Ovary (tissue), 10 donors: ENCODE measurements around the gene MAN2A1. TPM values are rescaled to one million over a fixed set of nuclear protein-coding genes. Genes with fewer than 3 reads are reported as not detected.
A peak's percentile ranks its signal among the peaks of the same experiment; 100 is the strongest.

ENCODE experiments used
- DNase-seq, 5 donors: peaks; one replicate each; pipeline ENCODE4 v3.0.0-alpha.2; 2019 to 2020
- H3K27ac ChIP-seq, 2 donors: fragments of 200-600 bp; one replicate each; pipeline versions ENCODE4 v1.5.1 to v1.8.0; 2019 to 2022
- H3K27me3 ChIP-seq: fragments of 200-600 bp; one replicate; pipeline ENCODE4 v1.8.0; 2022
- H3K36me3 ChIP-seq: fragments of 200-600 bp; sonication (generic); one replicate; pipeline ENCODE4 v1.5.1; 2019
- H3K4me1 ChIP-seq: one replicate; pipeline ENCODE4 v1.8.1; 2013; ENCODE audit warnings: mild to moderate bottlenecking, moderate library complexity; ENCODE audit not compliant: insufficient read depth
- H3K4me3 ChIP-seq: fragments of 200-600 bp; sonication (generic); one replicate; pipeline ENCODE4 v1.5.1; 2017
- H3K9me3 ChIP-seq, 2 donors: fragments of 200-600 bp in 1 of 2; sonication (generic) in 1 of 2; one replicate each; pipeline versions ENCODE4 v1.5.1 to v1.8.1; 2013 to 2019; ENCODE audit warnings: mild to moderate bottlenecking in 1 of 2, moderate library complexity in 1 of 2
- EP300 ChIP-seq: sonication (generic); formaldehyde crosslinking; IDR thresholded peaks from one replicate; pipeline ENCODE4 v1.6.1; 2017; ENCODE audit warnings: antibody characterized with exemption
- POLR2A ChIP-seq: fragments of 450-650 bp; IDR thresholded peaks from one replicate; pipeline ENCODE4 v1.6.1; 2017; ENCODE audit warnings: antibody characterized with exemption, mild to moderate bottlenecking, moderate library complexity
- WGBS, 3 donors: extraction: QIAGEN DNeasy Blood & Tissue Kit in 1 of 3; methylation state at CpG; one replicate each; pipeline versions ENCODE4 v1.1.5 to v1.1.7; 2013 to 2017; 5-methylcytosine and 5-hydroxymethylcytosine counted together
- intact Hi-C, 4 donors: fragments of 100-400 bp; cut with DNase I; formaldehyde crosslinking; loops; one replicate each; pipeline versions ENCODE4 v1.11.0 to v1.15.1; 2022 to 2023
- long read RNA-seq, 3 donors: library from polyadenylated mRNA in 2 of 3; unstranded in 2 of 3; transcript quantifications; one replicate each; pipeline ENCODE4 v2.0.0 and lab custom pipeline, GENCODE V29; 2021 to 2026
- polyA plus RNA-seq, 2 donors: library from polyadenylated mRNA; stranded (reverse); fragments of 200-250 nt in 1 of 2; fragments of 350-450 nt in 1 of 2; fragmentation: Illumina TruSeq in 1 of 2; extraction: RNeasy Lipid Tissue Mini Kit (QIAGEN cat#74804) in 1 of 2; gene quantifications; one replicate each; pipeline ENCODE4 v1.2.3, GENCODE V29; 2013 to 2014
- total RNA-seq, 7 donors: library from RNA; depleted of rRNA in 2 of 7; stranded (reverse); fragments of >200 nt in 2 of 7; fragmentation: NEBNext Ultra II Directional in 3 of 7; extraction: Animal tissue kit (Norgen Biotek cat#: 25700) in 3 of 7; gene quantifications; one replicate each; pipeline versions ENCODE4 v1.1.0 to v1.2.4, GENCODE V29; 2016 to 2023
- TF ChIP-seq, protein P1 (sequence below), 3 donors: fragments of 450-650 bp in 2 of 3; fragments of 200-600 bp in 1 of 3; IDR thresholded peaks; one replicate each; pipeline versions ENCODE4 v1.5.1 to v1.8.0; 2016 to 2022; ENCODE audit warnings: antibody characterized with exemption in 3 of 3, mild to moderate bottlenecking in 1 of 3
- donor health status: DM: no; HTN: no; CAD: no; lungs with moderate emphysema.
- donor health status: DM: no; HTN: no; CAD: no.
- donor health status: Bipolar disorder and iron deficiency.
- donor health status: DM: yes; HTN: yes; CAD: no.
- donor health status: DM: no; HTN: no; CAD: no.
- donor health status: DM: yes; HTN: yes; CAD: no.

Gene MAN2A1
- 10 to 100 TPM; 25.1 to 56.5 (median 34.1) TPM for total RNA-seq
- 10 to 100 TPM; 10.7 to 28.1 TPM for polyA plus RNA-seq
- long read RNA-seq, donor 1, partial matches to known transcripts: 6 of 6 reads
- long read RNA-seq, donor 1, other reads (novel, unspliced or antisense): 0 of 6 reads
- long read RNA-seq, donor 2, full-length matches to known transcripts: 5 of 5 reads
- long read RNA-seq, donor 2, partial matches to known transcripts: 0 of 5 reads
- long read RNA-seq, donor 2, other reads (novel, unspliced or antisense): 0 of 5 reads
- long read RNA-seq, donor 3, full-length matches to known transcripts: 33 of 39 reads
- long read RNA-seq, donor 3, partial matches to known transcripts: 2 of 39 reads
- long read RNA-seq, donor 3, other reads (novel, unspliced or antisense): 4 of 39 reads

DNA sequence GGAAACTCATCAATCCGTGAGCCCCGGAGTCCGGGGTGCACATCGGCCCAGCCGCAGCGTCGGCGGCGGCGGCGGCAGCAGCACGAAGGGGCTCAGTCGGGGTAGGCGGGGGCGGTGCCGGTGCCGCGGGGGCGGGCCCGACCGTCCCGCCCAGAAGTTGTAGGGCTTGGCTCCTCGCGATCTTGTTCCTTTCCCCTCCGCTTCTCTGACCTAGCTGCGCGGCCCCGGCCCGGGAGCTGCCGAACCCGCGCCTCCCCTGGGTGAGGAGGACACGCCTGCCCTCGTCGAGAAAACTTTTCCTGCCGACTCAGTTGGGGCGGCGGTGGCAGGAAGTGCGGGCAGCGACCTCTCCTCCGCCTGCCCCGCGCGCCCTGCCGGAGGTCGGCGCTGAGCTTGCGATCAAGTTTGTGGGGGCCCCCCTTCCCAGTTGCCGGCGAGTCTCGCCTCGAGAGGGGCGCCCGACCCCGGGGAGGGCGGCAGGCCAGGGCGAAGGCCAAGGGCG lies at the start of gene MAN2A1:
MAN2A1 (plus strand) TSS at position 188 of the 502 bp plus-strand sequence. CDS start 491 bp downstream, outside the sequence.
- Histone ChIP-seq H3K4me3 (peak within 1 kb of the TSS; percentile 80), H3K27ac (peak within 1 kb of the TSS; percentile 98 to 99), H3K27me3 (no peaks in the 10 kb centered on the region), H3K9me3 (no peaks in the 10 kb centered on the region), H3K36me3 (no peaks in the 10 kb centered on the region), H3K4me1 (peaks cover 10% of the 10 kb centered on the region)
- peak; percentile 37 for TF ChIP-seq POLR2A
- TF ChIP-seq, protein P1, sequence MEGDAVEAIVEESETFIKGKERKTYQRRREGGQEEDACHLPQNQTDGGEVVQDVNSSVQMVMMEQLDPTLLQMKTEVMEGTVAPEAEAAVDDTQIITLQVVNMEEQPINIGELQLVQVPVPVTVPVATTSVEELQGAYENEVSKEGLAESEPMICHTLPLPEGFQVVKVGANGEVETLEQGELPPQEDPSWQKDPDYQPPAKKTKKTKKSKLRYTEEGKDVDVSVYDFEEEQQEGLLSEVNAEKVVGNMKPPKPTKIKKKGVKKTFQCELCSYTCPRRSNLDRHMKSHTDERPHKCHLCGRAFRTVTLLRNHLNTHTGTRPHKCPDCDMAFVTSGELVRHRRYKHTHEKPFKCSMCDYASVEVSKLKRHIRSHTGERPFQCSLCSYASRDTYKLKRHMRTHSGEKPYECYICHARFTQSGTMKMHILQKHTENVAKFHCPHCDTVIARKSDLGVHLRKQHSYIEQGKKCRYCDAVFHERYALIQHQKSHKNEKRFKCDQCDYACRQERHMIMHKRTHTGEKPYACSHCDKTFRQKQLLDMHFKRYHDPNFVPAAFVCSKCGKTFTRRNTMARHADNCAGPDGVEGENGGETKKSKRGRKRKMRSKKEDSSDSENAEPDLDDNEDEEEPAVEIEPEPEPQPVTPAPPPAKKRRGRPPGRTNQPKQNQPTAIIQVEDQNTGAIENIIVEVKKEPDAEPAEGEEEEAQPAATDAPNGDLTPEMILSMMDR (IDR thresholded peaks at IDR 0.05): no peak
- 0 to 2% (median 1%) methylated on average over 39 to 58 of the region's 58 CpGs for WGBS, 3 donors
- DNase-seq: peak; percentile 74 to 83 (median 80)
- intact Hi-C loops: loop anchor here in 1 of 4 donors (5.0 kb wide), 1 partner anchor 282 kb away; the partner anchor contains the start of gene PJA2

- H3K27ac ChIP-seq: no peak overlapping the region
- H3K36me3 ChIP-seq: no peaks in the 10 kb centered on the region
- no peaks in the 10 kb centered on the region for H3K9me3 ChIP-seq
- TF ChIP-seq EP300 (no peak), POLR2A (no peak)
- TF ChIP-seq, protein P1 (IDR thresholded peaks at IDR 0.05): no peak
- H3K4me3 ChIP-seq: no peak overlapping the region
- intact Hi-C loops: no loop called here
- H3K27me3 ChIP-seq: no peaks in the 10 kb centered on the region
- DNase-seq: no peak
- 94 to 96% (median 95%) methylated on average over 4 of the region's 4 CpGs for WGBS, 3 donors
- H3K4me1 ChIP-seq: peaks cover 4% of the 10 kb centered on the region
These were observed 48.8 kb upstream of the MAN2A1 start for GRCh38 chr5:109640976-109641375.

DNA sequence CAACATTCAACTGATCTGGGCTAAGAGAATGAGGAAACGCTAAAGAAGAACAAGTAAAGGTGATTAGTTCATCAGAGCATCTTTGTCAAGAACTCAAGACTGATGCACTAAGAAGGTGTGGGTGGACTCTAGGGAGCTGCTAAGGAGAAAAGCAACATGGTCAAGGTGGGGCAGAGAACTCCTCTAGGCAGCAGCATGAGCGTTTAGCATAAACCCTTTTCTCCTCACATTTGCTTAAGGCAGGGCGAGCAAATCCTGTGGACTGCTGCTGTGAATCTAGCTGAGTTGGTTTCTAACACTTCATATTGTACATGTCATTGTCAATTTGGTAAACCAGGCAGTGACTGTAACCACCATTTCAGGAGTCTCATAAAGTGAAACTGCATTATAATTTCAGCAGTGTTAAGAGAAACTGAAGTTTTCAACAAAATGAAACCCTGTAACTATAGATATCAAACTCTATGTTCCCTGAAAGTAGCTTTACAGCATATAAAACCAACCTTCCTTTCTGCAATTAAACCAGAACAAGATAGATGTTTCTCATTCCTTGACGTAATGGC lies 45.9 kb upstream of the MAN2A1 start:
- Histone ChIP-seq H3K4me3 (no peak overlapping the region), H3K27ac (no peak overlapping the region), H3K27me3 (no peaks in the 10 kb centered on the region), H3K36me3 (no peaks in the 10 kb centered on the region), H3K4me1 (peaks cover 4% of the 10 kb centered on the region), H3K9me3 (no peaks in the 10 kb centered on the region)
- no peak for TF ChIP-seq POLR2A
- no peak for TF ChIP-seq EP300
- TF ChIP-seq, protein P1 (IDR thresholded peaks at IDR 0.05): no peak
- intact Hi-C loops: no loop called here
- DNase-seq: no peak
- 66 to 70% (median 69%) methylated on average over 4 of the region's 4 CpGs for WGBS, 3 donors

DNA sequence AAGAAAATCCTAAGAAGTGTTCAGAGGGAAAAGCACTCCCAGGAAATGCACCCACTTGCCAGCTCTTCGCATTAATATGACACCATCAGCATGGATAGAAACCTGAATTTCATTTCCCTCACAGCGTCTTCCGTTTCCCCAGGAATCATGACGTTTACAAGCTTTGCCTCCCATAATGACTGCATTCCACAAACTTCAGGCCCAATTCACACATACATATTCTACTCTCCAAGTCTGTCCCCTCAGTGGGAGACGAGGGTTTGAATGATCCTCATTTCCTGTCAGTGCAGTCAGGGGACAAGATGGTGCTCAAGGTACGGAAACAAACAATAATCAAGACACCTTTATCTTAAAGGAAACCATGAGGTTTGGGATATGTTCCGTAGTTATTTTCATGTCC lies 44.9 kb upstream of the MAN2A1 start:
- no peaks in the 10 kb centered on the region for H3K27me3 ChIP-seq
- intact Hi-C loops: no loop called here
- no peak overlapping the region for H3K27ac ChIP-seq
- H3K4me1 ChIP-seq: peaks cover 4% of the 10 kb centered on the region
- H3K4me3 ChIP-seq: no peak overlapping the region
- DNase-seq: no peak
- 82 to 88% (median 85%) methylated on average over 7 of the region's 7 CpGs for WGBS, 3 donors
- TF ChIP-seq POLR2A (no peak), EP300 (no peak)
- TF ChIP-seq, protein P1 (IDR thresholded peaks at IDR 0.05): no peak
- H3K36me3 ChIP-seq: no peaks in the 10 kb centered on the region
- H3K9me3 ChIP-seq: no peaks in the 10 kb centered on the region
